Right atrium auricular region (tissue), 2 donors: ENCODE results near the gene ARHGDIA. TPM values are rescaled to one million over a fixed set of nuclear protein-coding genes. Genes with fewer than 3 reads are reported as not detected.
"Not testable (repeated sequence)": the region's sequence is repeated elsewhere in the genome, so short reads cannot be mapped to it uniquely, and the experiment has no call there.

Source experiments
- DNase-seq: peaks from one replicate; pipeline ENCODE4 v3.0.0-alpha.2; 2019; ENCODE audit warnings: low spot score
- H3K27ac ChIP-seq, 2 donors: fragments of 200-600 bp; sonication (generic); 1 replicate in 1 of 2; 2 replicates in 1 of 2; pipeline ENCODE4 v1.5.1; 2016 to 2019
- H3K27me3 ChIP-seq, 2 donors: fragments of 200-600 bp; sonication (generic); one replicate each; pipeline versions ENCODE4 v1.5.1 to v1.6.0; 2017 to 2019
- H3K36me3 ChIP-seq: fragments of 200-600 bp; sonication (generic); one replicate; pipeline ENCODE4 v1.5.1; 2016
- H3K4me1 ChIP-seq, 2 donors: fragments of 200-600 bp; sonication (generic); one replicate each; pipeline versions ENCODE4 v1.5.1 to v1.6.0; 2017 to 2019
- H3K4me3 ChIP-seq, 2 donors: fragments of 200-600 bp; sonication (generic); 1 replicate in 1 of 2; 2 replicates in 1 of 2; pipeline ENCODE4 v1.5.1; 2017 to 2019; ENCODE audit warnings: mild to moderate bottlenecking in 1 of 2, moderate library complexity in 1 of 2
- H3K9me3 ChIP-seq, 2 donors: fragments of 200-600 bp; sonication (generic); one replicate each; pipeline ENCODE4 v1.5.1; 2019
- total RNA-seq, 2 donors: library from RNA; depleted of rRNA; stranded (reverse); fragments of >200 nt; gene quantifications; one replicate each; pipeline ENCODE4 v1.1.0, GENCODE V29; 2016
- TF ChIP-seq, protein P1 (sequence below), 2 donors: fragments of 200-600 bp; sonication (generic); IDR thresholded peaks; one replicate each; pipeline ENCODE4 v1.5.1; 2019; ENCODE audit warnings: antibody characterized with exemption in 2 of 2

Gene ARHGDIA
- total RNA-seq: 100 to 1,000 TPM in 1 of 2 donors, 10 to 100 TPM in 1; 59.4 to 145 TPM

DNA sequence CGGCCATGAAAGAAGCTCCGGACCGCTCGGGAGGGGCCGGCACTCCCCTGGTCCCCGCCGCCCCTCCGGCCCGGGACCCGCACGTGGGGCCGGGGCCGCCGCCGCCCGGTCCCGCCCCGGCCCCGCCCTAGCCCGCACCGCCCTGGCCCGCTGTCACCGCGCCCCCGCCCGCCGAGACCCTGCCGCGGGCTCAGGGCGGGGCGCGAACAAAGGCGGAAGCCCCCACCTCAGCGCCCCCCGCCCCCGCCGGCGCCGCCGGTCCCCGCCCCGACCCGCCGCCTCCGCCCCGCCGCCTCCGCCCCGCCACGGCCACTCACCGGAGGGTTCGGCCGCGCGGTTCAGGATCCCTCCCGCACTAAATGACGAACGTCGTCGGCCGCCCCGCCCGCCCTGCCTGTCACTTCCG is at the start of gene ARHGDIA:
Gene ARHGDIA, minus strand, starts transcription at position 357 of the 406 bp plus-strand sequence. CDS start 1,407 bp downstream, outside the sequence.
- Histone ChIP-seq H3K9me3 (no peaks in the 10 kb centered on the region), H3K27me3 (no peaks in the 10 kb centered on the region), H3K36me3 (peaks cover 26% of the 10 kb centered on the region), H3K27ac (peak within 1 kb of the TSS; percentile 93 to 95), H3K4me1 (peaks cover 0 to 56% of the 10 kb centered on the region in 2 donors), H3K4me3 (peak within 1 kb of the TSS; percentile 63 to 81)
- TF ChIP-seq, protein P1, sequence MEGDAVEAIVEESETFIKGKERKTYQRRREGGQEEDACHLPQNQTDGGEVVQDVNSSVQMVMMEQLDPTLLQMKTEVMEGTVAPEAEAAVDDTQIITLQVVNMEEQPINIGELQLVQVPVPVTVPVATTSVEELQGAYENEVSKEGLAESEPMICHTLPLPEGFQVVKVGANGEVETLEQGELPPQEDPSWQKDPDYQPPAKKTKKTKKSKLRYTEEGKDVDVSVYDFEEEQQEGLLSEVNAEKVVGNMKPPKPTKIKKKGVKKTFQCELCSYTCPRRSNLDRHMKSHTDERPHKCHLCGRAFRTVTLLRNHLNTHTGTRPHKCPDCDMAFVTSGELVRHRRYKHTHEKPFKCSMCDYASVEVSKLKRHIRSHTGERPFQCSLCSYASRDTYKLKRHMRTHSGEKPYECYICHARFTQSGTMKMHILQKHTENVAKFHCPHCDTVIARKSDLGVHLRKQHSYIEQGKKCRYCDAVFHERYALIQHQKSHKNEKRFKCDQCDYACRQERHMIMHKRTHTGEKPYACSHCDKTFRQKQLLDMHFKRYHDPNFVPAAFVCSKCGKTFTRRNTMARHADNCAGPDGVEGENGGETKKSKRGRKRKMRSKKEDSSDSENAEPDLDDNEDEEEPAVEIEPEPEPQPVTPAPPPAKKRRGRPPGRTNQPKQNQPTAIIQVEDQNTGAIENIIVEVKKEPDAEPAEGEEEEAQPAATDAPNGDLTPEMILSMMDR (IDR thresholded peaks at IDR 0.05): no peak
- DNase-seq: no peak

DNA sequence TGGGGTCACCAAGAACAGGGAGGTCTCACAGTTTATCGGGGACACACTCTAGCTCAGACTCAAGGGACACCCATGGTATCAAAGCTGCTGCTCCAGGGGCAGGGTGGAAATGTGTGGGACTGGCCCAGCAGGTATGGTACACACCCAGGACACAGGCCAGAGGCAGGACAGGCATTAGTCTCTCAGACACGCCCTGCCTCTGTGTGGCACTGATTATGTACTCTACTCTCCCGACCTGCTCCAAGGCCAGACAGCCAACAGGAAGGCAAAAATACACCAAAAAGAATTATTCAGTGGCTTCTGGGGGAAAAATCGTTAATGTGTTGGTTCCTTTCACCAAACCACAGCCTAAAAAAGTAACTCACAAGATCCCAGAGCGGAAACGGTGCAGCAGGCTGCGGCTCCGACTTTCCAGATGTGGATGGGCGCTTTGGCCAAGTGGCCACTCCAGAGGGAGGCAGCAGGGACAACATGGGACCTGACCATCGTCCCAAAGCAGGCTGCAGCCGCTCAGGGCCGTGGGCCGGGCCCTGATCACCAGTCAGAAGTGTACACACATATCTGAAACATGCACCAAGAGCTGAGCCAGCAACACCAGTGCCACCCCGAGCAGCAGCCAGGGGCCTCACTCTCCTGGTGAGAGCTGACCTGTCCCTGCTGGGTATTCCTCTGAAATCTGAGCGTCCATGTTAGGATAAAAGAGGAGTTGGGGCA is 47.9 kb upstream of the ARHGDIA start:
- peak overlapping the region in 1 of 2 donors; percentile 41 for H3K27ac ChIP-seq
- no peak overlapping the region for H3K4me3 ChIP-seq
- peaks cover 0 to 61% of the 10 kb centered on the region in 2 donors for H3K4me1 ChIP-seq

DNA sequence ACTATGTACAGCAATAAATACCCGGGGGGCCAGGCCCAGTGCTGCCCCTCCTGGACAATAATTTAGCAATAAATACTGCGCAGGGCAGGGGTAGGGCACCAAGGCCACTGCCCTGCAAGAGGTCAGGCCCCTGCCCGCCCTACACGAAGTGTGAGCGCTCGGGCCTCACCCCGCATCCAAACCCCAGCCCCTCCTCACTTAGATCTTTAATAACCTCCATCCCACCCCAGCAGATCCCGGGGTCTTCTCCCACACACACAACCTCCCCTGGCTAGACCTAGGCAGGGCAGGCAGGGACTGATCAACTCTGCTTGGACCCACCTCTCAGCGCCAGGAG is 47.2 kb upstream of the ARHGDIA start:
- Histone ChIP-seq H3K27ac (peak overlapping the region; percentile 39 to 41), H3K36me3 (peaks cover 52% of the 10 kb centered on the region), H3K4me1 (peaks cover 0 to 55% of the 10 kb centered on the region in 2 donors), H3K4me3 (peak overlapping the region; percentile 73 to 85)
- H3K27me3 ChIP-seq, DNase-seq, H3K9me3 ChIP-seq: not testable (repeated sequence)

More for the DNA sequence above, 47.9 kb upstream of the ARHGDIA start:
- no peak for DNase-seq
- Histone ChIP-seq H3K27me3 (no peaks in the 10 kb centered on the region), H3K36me3 (peaks cover 45% of the 10 kb centered on the region), H3K9me3 (no peaks in the 10 kb centered on the region)
- TF ChIP-seq, protein P1 (IDR thresholded peaks at IDR 0.05): no peak

DNA sequence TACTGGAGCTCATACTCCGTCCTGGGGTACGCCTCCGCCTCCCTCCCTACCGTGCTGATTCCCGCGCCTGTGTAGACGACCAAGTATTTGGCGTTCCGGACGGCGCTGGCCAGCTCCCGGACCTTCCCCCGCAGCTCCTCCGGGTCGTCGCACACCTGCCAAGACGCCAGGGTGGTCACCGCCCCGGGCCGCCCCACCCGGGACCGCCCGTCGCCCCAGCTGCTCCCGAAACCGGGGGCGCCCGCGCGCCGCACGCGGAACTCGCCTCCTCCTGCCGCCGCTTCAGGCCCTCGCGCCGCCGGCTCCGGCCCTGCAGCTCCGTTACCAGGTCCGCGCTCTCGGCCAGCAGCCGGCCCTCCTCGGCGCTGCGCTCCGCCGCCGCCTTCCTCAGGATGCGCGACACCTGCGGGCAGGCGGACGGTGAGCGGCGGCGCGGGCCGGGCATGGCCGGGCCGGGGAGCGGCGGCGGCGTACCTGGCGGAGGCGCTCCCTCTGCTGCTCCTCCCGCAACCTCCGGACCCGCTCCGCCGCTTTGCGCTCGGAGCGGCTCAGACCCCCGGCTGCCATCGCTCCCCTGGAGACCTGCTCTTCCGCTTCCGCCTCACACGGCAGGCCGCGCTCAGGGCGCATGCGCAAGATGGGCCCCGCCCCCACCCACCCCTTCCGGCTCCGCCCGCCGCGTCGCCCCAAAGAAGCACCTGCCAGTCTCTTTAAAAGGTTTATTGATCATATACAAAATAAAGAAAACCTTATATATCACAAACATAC is 46.6 kb upstream of the ARHGDIA start, which contains the start of gene SIRT7:
Gene SIRT7, minus strand, starts transcription at position 612 of the 768 bp plus-strand sequence. Its CDS starts 45 bp downstream, at position 567.
- H3K36me3 ChIP-seq: peaks cover 53% of the 10 kb centered on the region
- TF ChIP-seq, protein P1 (IDR thresholded peaks at IDR 0.05): no peak
- peak; percentile 68 for DNase-seq
- H3K9me3 ChIP-seq: no peaks in the 10 kb centered on the region
- H3K27me3 ChIP-seq: no peaks in the 10 kb centered on the region
- H3K27ac ChIP-seq: peak within 1 kb of the TSS; percentile 39 to 41
- H3K4me3 ChIP-seq: peak within 1 kb of the TSS; percentile 73 to 85
- H3K4me1 ChIP-seq: peaks cover 0 to 49% of the 10 kb centered on the region in 2 donors

DNA sequence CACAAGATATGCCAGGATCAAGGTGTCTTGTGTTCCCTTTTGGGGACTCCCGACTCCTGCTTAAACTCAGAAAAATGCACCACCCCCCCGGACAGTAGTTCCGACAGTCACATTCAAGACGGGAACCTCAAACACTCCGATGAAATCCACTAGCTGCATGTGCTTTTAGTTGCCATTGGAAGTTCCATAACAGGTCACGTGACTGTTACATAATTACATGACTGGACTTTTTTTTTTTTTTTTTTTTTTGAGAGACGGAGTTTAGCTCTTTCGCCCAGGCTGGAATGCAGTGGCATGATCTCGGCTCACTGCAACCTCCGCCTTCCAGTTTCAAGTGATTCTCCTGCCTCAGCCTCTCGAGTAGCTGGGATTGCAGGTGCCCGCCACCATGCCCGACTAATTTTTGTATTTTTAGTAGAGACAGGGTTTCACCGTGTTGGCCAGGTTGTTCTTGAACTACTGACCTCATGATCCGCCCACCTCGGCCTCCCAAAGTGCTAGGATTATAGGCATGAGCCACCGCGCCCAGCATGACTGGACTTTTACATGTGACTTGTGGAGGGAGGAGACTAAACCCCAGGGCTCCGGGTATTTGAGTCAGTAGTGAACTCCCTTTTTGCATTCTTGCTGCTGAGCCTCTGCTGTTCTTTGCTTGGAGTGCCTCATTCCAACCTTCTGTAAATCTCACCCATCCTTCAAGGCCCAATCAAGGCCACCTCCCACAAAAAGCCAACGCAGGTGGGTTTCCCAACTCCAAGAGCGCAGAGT is 45.3 kb upstream of the ARHGDIA start:
- H3K9me3 ChIP-seq: no peaks in the 10 kb centered on the region
- peaks cover 43% of the 10 kb centered on the region for H3K36me3 ChIP-seq
- peak overlapping the region in 1 of 2 donors; percentile 85 for H3K4me3 ChIP-seq
- no peaks in the 10 kb centered on the region for H3K27me3 ChIP-seq
- H3K4me1 ChIP-seq: peaks cover 0 to 44% of the 10 kb centered on the region in 2 donors
- no peak for DNase-seq
- H3K27ac ChIP-seq: no peak overlapping the region
- TF ChIP-seq, protein P1 (IDR thresholded peaks at IDR 0.05): no peak
